HG03460 (cell line): Measurements from ENCODE around the gene TFDP2.

Experiments used
- ATAC-seq: cut with Tn5 transposase; IDR thresholded peaks from one replicate; pipeline ENCODE4 v1.9.1; 2021; ENCODE audit not compliant: unreplicated experiment

The TFDP2 gene

DNA sequence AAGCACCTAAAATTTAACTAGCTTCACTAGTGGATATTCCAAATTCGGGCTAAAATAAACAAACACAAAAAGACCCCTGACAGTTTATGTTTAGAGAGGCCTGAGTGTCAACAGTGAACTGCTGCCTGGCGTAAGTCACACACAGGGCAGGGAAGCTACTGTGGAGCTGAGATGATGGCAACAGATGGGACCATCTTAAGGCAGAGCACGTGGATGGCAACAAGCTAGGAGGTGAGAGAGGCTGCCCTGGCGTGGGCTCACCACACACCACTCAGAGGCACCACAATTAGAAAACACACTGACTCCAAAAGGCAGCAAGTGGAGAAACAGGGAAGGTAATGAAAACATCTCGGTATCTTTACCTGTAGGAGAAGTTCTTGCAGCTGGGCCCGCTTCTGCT lies 179.6 kb downstream of the TFDP2 start:
- ATAC-seq, result no peak

DNA sequence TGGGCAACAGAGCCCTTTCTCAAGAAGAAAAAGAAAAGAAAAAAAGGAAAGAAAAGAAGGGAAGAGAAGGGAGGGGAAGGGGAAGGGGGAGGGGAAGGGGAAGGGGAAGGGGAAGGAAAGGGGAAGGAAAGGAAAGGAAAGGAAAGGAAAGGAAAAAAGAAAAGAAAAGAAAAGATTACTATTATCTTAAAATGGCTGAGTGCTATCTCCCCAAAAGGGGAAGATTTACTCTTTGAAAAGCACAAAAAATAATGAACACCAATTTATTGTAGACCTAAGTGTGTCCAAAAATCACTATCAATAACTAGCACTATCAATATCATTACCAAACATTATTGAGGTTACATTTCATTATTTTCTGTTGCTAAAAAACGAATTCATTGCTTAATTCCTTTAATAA lies 183.9 kb downstream of the TFDP2 start:
- no peak for ATAC-seq

DNA sequence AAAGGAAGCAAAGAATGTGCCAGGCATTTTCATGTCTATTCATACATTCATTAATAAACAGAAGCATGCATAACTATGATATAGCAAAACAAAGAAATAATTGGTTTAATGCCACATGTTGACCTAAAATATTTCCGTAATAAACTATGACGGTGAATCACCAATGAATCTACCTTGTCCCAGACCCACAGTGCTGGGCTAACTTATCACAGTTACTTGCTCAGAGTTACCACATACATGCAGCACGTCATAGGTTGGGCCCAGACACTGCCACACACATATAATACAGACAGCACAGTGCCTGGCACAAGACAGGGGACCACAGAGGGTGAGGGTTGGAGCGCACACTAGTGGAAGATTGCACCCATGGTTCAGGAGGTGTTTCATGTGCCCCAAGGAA lies 186.0 kb downstream of the TFDP2 start:
- no peak for ATAC-seq

DNA sequence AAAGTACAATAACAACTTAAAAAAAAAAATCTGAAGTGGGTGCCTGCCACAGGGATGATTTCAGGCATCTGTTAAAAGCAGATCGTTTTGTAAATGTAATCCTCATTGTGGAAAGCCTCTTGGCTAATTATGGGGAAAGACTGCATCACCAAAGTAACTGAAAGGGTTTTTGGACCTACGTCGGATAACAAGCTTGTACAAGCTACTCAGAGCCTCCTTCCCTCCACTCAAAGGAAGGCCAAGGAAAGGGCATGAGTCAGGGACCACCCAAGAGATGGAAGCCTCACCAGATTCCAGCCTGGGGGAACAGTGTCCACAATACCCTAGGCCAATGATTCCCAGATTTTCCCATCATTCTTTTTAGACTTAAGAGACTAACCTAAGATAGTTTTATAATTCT lies 188.6 kb downstream of the TFDP2 start:
- no peak for ATAC-seq

DNA sequence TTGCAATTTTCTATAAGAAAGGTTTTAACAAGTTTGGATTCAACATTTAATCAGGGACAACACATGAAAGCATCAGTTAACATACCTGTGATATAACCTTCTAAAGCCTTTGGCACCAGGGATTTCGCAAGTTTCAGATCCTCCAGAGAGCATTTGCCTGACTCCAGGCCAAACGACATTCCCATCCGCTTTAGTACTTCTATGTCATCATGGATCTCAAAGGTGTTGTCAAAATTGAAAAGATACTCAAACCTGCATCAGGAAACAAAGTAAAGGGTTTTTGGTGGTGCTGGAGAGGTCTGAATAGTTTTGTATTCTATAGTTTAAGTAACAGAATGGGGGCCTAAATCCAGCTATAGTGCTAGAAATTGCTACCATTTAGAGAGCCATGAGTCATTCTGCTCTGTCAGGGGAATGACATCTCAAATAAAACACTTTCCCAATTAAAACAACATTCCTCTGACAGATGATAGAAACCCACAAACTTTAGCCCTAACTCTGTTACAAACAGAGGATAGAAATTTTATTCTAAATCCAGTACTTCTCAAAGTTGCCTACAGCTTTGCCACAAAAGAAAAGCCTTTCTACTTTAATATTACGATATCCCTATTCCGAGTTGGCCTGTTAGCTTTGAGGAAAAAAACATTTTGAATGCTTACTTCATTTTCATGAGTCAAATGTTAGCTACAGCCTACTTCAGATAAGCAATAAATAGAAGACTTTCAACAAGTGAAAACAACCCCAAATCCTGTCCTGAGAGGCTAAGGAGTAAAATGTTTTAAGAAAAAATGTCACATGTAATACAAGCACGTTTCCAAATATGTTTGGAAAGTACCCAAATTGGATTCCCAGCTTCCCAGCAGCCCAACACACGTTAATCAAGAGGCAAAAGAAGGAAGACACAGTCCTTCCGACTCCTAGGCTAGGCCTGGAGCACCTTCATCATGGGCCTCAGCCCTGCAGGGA lies 189.5 kb downstream of the TFDP2 start:
- ATAC-seq, result no peak

DNA sequence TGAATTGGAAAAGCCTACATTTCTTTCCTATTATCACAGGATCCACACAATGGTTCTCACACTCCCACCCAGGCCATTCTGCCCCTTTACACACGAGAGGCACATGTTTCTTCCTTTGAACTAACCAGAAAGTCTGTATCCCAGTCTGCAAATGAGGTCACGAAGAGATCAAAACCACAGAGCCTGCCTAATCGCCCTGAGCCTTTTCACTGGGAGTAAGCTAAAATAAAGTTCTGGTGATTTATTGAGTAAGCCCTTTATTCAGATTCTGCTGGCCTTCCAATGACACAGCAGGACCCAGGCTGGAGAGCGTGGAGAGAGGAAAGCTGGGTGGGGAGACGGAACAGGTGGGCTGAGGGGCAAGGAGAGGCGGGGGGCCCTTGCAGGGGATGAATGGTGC lies 194.2 kb downstream of the TFDP2 start:
- no peak for ATAC-seq

DNA sequence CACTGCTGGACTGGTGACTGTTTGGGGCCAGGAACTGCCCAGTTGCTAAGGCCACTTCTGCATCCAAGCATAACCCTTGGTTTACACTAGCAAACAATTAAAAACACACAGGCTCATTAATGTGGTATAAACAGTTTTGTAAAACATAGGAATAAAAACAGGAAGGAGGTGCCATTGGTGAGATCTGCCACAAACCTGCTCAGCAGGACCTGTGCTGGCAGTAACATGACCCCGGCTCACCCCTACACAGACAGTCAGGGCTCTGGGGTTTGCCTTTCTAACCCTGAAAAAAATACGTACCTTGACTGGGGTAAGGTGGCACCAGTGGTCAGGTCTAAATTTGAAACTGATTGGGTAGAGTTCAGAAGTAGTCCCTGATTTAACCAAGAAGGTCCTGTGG lies 196.7 kb downstream of the TFDP2 start:
- ATAC-seq, result no peak

DNA sequence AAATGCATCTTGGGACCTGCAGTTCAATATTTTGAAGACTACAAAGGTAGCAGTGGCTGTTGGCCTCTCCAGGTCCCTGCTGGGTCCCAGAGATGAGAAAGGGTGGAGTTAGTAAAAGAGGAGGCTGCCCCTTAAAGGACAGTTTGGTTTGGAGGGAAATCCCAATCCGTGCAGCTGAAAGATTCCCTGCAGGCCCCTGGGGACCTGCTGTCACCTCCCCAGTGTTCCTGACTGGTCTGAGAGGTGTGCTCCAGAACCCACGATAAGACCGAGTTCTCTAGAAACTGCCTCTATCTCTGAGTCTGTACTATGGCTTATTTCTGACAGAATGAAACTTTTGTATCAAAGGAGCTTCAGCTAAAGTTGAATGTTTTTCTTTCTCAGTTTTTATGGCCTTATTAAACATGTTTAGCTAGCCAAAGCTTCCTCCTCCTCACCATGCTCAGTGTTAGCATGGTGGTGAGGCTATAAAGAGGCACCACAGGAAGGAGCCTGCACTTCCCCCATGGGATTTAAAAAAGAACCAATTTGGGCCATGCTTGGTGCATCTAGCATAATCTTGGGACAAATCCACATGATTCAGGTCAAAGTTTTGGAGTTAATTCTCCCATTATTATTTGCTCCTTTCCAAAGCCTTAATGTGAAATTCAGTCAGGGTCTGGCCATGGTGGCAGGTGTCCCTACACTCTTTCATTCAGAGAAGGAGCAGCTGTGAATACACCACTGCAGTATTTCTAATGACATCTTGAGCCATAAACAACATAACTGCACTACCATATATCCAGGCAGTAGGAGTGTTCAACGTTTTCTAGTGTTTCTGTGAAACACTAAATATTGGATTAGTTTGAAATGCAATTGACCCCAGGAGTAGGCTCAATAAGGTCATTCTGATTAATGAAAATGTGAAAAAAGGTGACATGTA lies 198.5 kb downstream of the TFDP2 start:
- ATAC-seq, result no peak

DNA sequence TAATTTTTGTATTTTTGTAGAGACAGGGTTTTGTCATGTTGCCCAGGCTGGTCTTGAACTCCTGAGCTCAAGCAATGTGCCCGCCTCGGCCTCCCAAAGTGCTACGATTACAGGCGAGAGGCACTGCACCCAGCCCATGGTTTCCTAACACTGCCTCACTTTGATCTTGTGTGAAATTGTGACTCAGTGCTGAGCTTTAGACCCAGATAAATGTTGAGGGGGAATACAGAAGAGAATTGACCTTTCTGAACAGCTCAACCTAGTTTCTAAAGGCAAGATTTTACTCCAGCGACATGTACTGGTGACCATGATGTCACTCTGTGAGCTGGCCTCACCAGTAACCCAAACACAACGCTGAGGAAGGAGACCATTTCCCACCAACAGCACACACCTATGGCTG lies 199.4 kb downstream of the TFDP2 start:
- ATAC-seq, result no peak

DNA sequence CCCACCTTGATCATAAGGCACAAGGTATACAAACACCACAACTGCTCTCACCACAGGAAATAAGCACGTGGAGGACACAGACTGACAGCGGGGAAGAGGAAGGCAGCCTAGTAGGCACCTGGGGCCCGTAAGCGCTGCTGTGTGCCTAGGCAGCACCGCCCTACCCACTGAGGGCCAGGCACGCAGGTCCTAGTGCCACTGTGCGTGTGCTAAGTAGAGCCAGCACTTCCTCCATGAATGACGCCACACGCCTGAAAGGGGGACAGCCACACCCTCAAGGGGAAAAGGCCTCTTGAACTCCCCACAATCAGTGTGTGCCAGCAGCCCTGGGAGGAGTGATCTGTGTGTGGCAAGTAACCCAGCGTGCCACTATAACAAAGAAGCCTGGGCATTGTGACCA lies 199.9 kb downstream of the TFDP2 start:
- no peak for ATAC-seq

DNA sequence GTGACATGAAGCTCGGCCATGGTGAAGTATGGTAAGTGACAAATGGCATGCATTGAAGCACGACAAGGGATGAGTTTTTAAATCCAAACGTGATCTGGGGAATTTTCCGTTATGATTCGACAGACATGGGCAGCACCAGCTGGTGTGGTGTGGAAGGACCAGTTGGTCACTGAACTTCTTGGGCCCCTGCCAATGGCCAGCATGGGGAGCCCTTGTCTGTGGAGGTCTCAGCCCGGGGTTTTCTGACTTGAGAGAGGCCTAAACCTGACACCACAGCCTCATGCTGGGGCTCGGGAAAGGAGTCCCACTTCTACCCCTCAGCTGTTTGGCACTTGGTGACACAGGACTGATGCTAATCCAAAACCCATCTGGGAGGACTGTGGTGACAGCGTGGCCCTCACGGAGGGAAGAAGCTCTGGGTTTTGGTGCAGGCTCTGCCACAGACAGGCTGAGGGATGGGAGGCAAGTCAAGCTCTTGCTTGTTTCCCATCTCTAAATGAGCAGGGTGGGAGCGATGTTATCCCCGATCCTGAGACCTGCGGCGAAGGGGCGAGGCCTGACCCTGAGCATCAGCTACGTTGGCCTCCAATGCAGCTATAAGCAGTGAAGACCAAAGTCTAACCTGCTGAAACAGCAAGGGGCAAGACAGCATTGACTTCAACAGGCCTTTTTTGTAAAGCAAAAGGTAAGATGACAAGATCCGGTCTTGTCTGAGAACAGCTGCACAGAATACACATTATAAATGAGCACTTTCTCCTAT lies 203.4 kb downstream of the TFDP2 start:
- ATAC-seq, result no peak

DNA sequence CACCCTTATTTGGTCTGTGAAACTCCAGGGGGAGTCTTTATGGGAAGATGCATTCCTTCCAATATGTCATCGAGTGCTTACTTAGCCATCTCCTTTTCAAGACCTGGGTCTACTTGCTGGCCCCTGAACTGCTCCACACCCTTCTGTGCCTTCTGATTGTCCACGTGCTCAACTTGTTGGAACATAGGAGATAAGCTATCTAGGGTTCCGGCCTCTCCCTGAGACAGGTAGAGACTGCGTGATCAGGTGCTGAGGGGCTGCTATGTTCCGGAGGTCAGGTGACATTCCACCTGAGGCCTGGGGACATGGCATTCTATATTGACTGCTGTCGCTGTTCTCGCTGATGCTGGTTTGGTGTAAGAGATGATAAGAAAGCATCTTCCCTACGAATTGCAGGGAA lies 207.3 kb downstream of the TFDP2 start:
- ATAC-seq, result no peak

DNA sequence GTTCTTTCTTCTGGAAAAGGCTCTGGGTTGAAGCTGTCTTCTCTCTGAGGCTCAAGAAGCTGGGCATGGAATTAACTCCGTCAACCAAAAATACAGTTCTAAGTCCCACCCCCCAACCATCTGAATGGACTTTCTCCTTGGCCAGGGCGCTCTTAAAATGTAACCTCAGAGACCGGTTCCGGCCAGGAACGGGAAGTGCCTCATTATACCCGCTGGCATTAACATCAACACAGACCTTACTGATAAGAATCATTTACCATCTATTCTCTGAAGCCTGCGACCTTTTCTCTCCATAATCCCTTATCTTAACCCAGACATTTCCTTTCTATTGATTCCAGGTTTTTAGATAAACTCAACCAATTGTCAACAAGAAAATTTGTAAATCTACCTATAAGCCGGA lies 208.3 kb downstream of the TFDP2 start:
- ATAC-seq, result no peak

DNA sequence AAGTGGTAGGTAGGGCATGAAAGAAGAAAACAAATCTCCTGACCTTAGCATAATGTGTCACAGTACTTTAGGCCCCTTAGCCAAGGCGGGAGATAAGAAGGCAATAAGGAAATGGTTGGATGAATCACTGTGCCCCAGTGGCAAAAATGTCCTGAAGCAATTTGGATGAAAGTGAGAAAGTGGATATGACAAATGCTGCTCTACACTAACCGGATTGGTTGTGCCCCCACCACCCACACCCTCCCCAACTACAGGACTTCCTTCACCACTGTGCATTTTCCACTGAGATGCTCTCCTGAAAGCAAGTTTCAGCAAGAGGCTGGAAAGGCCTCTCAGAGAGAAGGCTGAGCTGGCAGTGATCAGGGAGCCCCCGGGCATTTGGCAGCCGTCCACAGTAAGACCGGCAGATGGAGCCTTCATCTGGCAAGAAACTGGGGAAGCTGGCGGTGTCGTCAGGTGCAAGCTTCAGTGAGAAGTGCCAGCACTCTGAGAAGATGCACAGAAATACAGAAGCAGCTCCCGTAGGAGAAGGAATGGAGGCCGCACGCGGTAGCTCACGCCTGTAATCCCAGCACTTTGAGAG lies 209.1 kb downstream of the TFDP2 start:
- no peak for ATAC-seq

DNA sequence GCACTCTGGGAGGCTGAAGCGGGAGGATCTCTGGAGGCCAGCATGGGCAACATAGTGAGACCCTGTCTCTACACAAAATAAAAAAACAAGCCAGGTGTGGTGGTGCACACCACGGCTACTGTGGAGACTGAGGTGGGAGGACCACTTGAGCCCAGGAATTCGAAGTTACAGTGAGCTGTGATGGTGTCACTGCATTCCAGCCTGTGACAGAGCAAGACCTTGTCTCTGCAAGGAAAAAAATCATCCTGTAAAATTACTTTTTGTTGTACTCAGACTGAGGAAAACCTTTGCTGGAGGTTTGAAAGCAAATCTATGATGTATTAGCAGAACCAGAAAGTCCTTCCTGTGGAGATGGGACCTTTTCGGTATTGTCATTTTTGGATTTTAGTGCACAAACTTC lies 209.6 kb downstream of the TFDP2 start:
- no peak for ATAC-seq

DNA sequence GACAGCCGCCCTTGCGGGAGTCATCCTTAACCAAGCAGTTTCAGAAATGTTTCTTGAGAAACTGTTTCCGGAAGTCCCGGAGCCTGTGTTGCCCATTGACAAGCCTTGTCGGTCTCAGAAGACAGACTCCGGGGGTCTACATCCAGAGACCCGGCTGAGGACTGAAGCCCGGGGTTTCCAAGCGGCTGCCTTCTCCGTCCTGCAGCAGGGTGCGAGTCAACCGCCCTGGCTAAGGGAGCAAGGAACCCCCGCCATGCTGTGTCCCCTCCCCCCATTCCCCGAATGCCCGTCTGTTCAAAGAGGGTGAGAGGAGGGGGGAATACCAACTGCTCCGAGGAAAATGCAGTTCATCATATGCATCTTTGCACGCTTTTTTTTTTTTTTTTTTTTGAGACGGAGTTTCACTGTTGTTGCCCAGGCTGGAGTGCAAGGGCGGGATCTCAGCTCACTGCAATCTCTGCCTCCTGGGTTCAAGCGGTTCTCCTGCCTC lies 211.3 kb downstream of the TFDP2 start:
- no peak for ATAC-seq

DNA sequence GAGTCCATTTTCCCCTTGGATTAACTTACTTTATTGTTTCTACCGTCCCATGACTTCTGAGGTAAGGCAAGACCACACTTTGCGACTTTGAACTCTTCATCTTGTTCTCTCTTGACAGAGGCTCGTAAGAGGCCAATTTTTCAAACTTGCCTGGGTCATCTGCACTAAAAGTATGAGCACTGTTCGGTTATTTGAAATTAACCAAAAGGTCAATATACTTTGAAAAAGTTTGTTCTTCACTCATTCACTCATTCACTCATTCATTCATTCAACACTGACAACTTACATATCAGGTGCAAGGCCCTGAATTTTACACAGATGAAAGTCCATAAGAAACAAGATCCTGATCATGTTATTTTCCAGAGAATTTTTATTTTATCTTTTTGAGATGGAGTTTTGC lies 215.0 kb downstream of the TFDP2 start:
- no peak for ATAC-seq

DNA sequence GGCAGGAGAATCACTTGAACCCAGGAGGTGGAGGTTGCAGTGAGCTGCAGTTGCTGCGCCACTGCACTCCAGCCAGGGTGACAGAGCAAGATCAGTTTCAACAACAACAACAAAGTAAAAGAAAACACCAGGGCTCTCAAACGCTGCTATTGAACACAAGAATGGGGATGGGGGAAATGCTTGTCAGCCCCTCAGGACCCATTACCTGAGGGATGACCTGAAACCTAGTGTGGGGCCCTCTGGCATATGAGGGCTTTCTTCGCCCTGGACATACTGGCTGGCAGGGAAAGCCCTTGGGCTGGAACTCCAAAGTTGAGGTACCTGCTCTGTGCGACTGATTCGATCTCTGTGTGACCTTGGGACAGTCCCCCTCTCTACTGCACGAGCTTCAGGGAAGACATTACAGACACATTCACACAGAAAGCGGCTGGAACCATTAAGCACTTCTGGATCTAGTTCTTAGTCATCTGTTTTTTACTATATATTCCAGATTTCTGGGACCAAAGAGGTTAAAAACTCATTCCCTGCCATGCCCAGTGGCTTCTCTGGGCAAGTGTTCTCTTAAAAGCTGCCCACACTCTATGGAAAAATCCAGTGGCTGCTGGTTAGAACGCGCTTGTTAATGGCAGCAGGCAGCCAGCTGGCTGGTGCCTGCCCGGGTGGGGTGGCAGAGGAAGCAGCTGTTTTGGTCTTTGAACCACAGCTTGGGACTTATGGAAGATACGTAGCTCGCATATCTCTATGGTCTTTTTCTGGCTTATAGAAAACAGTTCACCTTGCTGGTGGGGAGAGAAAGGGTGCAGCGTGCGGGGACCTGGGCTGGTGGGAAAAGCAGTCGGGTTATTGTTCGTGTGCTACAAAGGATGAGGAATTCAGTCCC lies 215.7 kb downstream of the TFDP2 start:
- ATAC-seq, result no peak

DNA sequence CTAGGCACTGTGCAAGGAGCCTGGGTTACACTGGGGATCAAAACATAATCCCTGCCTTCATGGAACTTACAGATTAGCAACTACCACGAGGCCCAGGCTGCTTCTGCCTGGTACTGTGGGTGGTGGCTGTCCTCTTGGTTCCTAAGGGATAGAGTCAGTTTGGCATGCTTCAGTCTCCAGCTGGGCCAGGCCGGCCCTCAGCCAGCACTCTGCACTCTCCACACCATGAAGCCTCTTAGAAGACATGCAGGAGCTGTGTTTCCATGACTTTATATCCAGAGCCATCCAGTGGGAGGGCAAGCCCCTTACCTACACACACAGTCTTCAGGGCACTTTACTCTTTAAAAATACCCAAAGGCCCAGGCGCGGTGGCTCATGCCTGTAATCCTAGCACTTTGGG lies 218.5 kb downstream of the TFDP2 start:
- no peak for ATAC-seq
